ENCODE data around the gene DNAJC10. TPM values are rescaled to one million over a fixed set of nuclear protein-coding genes. Genes with fewer than 3 reads are reported as not detected.
"Not testable (repeated sequence)": the region's sequence is repeated elsewhere in the genome, so short reads cannot be mapped to it uniquely, and the experiment has no call there.

The DNAJC10 gene
- polyA plus RNA-seq, 1 donor: 58.6 TPM

DNA sequence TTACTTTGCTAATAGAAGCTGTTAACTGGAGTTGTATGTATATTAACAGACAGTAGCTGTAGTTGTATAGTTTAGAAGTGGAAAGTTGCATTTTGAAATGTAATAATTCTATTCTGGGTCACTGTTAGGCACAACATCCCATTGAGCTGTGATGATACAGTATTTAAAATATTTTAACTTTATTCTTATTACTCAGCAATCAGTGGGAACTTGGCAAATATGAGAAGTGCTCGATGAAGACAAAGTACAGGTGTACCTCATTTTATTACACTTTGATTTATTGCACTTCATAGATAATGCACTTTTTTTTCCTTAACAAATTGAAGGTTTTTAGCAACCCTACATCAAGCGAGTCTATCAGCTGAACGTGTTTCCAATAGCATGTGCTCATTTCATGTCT lies 8.6 kb downstream of the DNAJC10 start:
- no peak for DNase-seq (ENCODE audit: low read depth)

GRCh38 chr2:182726473-182726872 lies 10.4 kb downstream of the DNAJC10 start:
- DNase-seq (ENCODE audit: low read depth): no peak

- DNase-seq (ENCODE audit: low read depth): no peak
Measured at GRCh38 chr2:182728014-182728413, 12.0 kb downstream of the DNAJC10 start.

- no peak for DNase-seq (ENCODE audit: low read depth)
Measured at GRCh38 chr2:182729710-182730339, 13.8 kb downstream of the DNAJC10 start.

DNA sequence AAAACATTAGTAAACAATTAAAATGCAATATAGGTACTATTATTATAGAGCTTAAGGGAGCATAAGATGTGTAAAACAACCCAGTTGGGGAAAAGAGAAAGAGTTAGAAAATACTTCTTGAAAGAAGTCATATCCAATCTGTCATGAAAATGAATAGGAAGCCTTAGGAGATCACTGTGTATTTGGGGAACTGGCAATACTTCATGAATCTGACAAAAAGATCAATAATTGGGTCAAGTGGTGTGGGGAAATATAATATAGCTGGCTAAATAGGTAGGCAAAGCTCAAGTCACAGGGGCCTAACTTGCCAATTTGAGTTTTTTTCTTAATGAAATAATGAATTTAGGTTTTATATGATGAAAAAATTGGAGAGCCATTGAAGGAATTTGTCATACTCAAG lies 14.4 kb downstream of the DNAJC10 start:
- no peak for DNase-seq (ENCODE audit: low read depth)

DNA sequence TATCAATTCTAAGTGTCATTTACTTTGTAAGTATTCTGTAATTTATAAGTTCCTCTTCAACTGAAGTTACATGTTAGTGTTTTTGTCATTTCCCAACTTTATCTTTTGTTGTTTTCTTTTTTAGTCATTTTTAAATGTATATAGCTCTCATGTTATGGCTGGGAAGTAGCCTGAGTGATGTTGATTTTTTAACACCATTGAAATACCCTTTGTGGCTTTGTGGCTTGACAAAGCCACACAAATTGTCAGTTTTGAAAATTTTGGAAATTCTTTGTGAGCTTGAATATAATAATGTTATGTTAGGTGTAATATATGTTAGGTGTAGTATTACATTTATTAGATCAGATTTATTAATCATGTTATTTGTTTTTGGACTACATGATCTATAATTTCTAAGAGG lies 16.7 kb downstream of the DNAJC10 start:
- no peak for DNase-seq (ENCODE audit: low read depth)

DNA sequence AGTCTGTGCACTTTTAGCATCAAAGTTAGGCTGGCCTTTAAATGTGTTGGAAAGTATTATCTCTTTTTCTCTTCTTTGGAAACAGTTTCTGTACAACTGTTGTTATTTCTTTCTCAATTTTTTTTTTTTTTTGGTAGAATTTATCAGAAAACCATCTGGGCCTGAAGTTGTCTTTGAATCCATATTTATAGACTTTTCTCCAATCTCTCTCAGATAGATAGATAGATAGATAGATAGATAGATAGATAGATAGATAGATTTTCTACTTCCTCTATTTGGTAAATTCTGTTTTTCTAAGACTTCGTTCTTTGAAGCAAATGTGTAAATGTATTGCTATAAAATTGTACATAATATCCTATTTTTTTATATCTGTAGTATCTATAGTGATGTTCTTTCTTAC lies 17.5 kb downstream of the DNAJC10 start:
- no peak for DNase-seq (ENCODE audit: low read depth)

DNA sequence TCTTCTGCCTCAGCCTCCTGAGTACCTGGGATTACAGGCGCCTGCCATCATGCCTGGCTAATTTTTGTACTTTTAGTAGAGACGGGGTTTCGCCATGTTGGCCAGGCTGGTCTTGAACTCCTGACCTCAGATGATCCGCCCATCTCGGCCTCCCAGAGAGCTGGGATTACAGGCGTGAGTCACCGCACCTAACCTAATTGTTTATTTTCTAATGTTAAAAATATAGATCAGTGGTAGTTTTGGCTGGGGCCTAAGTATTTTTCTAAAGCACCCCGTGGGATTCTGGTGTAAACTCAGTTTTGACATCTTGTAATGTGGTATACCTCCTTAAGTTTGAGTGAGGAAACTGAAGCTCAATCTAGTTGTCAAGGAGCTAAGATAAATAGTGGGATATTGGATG lies 20.8 kb downstream of the DNAJC10 start:
- not testable (repeated sequence) for DNase-seq (ENCODE audit: low read depth)

GRCh38 chr2:182740701-182741100 lies 24.6 kb downstream of the DNAJC10 start:
- DNase-seq (ENCODE audit: low read depth): no peak

- no peak for DNase-seq (ENCODE audit: low read depth)
Measured at GRCh38 chr2:182741620-182742019, 25.6 kb downstream of the DNAJC10 start.

DNA sequence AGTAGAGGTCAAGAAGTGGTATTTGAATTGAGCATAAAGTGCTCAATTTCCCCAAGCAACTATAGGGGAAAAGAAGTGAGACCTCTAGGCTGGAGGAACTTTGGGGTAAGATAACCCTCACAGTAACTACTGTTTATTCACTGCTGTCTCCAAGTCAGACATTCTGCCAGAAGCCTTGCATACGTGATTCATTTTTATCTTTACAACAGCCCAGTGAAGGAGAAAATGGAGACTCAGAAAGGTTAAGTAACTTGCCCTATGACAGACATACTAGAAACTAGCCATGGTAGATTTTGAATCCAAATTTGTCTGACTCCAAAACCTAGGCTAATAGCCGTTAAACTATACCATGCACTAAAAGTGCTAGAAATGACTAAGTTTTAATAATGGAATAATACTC lies 28.4 kb downstream of the DNAJC10 start:
- no peak for DNase-seq (ENCODE audit: low read depth)

DNA sequence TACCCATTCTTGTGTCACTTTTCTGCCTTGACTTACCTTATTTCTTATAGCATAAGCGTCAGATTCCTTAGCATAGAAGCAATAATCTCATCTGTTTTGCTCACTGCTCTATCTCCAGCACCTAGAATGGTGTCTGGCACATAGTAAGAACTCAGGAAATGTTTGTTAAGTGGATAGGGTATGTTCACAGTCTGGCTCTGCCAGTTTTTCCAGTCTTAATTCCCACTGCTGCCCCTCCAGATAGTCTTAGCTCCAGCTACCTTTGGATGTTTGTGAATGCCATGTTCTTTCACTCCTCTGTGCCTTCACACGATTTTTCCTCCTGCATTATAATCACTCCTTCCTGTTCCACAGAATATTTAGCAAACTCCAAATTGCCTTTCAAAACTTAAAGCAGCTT lies 29.0 kb downstream of the DNAJC10 start:
- DNase-seq (ENCODE audit: low read depth): no peak

- not testable (repeated sequence) for DNase-seq (ENCODE audit: low read depth)
Measured at GRCh38 chr2:182745894-182746293, 29.8 kb downstream of the DNAJC10 start.

DNA sequence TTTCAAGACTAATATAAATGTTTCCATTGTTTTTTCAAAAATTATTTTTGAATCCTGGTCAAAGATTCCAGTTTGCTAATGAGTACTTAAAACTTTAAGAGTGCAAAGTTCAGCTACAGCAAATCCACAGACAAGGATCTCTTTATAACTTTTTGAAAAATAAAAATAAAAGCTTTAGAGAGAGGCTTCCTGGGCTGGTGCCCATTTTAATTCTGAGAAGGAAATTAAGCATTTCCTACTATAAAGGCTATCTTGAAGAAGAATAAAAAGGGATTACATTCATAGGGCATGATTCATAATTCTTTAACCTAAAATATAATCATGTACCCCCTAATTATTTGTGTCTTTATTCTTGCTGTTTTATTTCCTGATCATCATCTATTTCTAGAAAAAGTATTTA lies 38.2 kb downstream of the DNAJC10 start:
- DNase-seq (ENCODE audit: low read depth): no peak

DNA sequence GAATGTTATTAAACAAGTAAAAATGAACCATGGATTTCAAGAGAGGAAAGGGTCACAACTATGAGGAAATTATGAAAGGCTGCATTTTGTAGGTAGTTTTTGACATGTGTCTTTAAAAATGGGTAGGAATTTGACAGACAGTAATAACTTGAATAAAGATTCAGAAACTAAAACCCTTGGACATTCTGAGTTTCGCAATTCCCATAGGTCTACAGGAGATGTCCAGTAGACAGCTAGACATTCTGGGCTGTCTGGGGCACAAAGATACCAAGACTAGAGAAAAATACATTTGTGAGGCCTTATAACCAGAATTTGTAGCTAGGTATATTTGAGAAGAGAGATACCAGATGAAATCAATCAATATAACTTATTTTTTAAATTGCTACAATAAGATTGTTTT lies 42.3 kb downstream of the DNAJC10 start:
- no peak for DNase-seq (ENCODE audit: low read depth)

DNA sequence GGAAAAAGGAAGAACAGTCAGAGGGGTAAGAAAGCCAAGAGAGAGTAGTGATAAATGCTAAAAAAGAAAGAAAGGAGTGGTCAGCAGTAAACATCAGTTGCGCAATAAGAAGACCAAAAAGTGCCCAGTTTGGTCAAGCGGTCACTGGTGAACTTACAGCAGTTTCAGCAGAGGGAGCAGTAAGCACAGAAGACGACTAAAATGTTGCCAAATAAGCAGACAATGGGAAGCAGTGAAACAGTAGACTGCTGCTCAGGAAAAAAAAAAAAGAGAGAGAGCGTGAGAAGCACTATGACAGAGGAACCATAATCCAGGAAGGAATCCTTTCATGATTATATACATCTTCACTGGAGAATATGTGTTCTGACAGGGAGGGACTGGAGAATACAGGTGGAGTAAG lies 45.8 kb downstream of the DNAJC10 start:
- DNase-seq (ENCODE audit: low read depth): no peak

DNA sequence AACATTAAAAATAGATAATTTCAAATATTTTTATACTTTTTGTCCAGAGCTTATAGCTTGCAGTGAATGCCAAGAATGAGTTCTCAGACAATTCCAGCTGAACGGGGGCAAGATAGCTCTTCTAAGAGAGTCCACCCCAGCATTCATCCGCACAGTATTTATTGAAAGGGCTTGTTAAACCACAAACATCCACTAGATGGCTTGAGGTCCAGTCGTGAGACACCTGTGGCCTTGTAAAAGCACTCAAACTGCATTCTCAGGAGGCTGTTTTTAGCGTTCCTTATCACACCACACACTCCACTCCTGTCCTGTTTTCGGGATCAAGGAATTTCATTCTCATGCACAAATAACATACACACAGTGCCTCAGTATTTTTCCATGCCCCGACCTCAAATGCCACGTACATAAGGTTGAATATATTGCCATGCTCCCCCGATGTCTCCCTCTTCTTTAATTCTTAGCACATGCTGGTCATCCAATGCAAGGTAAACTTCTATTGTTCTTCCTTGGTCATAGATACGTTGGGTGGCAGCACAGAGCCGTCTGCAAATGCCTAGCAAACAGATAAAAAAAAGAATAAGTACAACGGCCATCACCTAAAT lies 47.4 kb downstream of the DNAJC10 start:
- no peak for DNase-seq (ENCODE audit: low read depth)

DNA sequence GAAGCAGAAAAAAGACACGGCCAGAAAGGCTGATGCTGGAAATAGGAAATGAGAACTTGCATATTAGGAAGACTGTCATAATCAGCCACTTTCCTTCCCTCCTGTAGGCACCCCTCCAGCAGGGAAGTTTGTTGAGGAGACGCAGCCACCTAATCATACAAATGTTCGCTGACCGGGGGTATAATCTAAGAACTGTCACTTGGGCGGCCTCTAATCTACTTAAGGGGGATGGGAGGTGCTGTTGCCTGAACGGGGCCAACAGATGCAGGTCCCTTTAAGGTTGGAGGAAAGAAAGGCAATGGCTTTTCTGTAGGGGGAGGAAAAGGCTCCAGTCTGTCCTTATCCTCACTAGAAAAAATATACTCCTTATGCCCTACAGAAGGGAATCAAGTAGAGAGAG lies 50.6 kb downstream of the DNAJC10 start:
- no peak for DNase-seq (ENCODE audit: low read depth)

- no peak for DNase-seq (ENCODE audit: low read depth)
Measured at GRCh38 chr2:182767578-182767977, 51.5 kb downstream of the DNAJC10 start.

DNA sequence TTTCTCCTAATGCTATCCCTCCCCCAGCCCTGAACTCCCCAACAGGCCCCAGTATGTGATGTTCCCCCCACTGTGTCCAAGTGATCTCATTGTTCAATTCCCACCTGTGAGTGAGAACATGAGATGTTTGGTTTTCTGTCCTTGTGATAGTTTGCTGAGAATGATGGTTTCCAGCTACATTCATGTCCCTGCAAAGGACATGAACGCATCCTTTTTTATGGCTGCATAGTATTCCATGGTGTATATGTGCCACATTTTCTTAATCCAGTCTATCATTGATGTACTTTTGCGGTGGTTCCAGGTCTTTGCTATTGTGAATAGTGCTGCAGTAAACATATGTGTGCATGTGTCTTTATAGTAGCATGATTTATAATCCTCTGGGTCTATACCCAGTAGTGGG lies 52.9 kb downstream of the DNAJC10 start:
- not testable (repeated sequence) for DNase-seq (ENCODE audit: low read depth)

DNA sequence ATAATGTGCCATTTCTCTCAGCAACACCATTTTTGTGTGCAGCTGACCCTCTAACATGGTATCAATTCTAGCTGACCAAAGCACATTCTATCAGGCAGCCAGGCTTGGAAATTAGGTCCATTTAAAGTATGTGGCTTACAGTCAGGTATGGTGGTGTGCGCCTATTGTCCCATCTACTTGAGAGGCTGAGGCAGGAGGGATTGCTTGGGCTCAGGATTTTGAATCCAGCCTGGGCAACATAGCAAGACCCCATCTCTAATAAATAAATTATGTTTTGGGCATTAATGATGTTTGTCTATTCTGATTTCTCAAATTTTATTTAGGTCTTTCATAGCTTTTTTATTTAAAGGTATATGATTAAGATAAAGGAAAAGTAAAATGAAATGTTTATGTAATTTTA lies 63.3 kb downstream of the DNAJC10 start:
- DNase-seq (ENCODE audit: low read depth): no peak

- DNase-seq (ENCODE audit: low read depth): not testable (repeated sequence)
Measured at GRCh38 chr2:182781099-182781498, 65.0 kb downstream of the DNAJC10 start.

- DNase-seq (ENCODE audit: low read depth): not testable (repeated sequence)
Measured at GRCh38 chr2:182782686-182783085, 66.6 kb downstream of the DNAJC10 start.
